Measurements from ENCODE around the gene CTNNA1.

GRCh38 chr5:138762110-138762509 lies 8.9 kb downstream of the CTNNA1 start:
- no peak for TF ChIP-seq CTCF (IDR thresholded peaks at IDR 0.05; ENCODE audit: insufficient read depth, low read length, poor library complexity, severe bottlenecking)
- TF ChIP-seq EZH2phosphoT487 (conservative IDR thresholded peaks at IDR 0.05; ENCODE audit: low read length), result no peak

Measured in SU-DHL-6 (cell line).